MG63 (cell line): Measurements from ENCODE around the gene ADAMTSL2. TPM values are rescaled to one million over a fixed set of nuclear protein-coding genes. Genes with fewer than 3 reads are reported as not detected.

Source experiments
- DNase-seq: peaks from one replicate; pipeline ENCODE4 v3.0.0-alpha.2; 2020
- H3K27me3 ChIP-seq: fragments of 250-450 bp; sonication (Bioruptor Pico); 2 replicates; pipeline ENCODE4 v1.5.1; 2020; ENCODE audit warnings: mild to moderate bottlenecking, moderate library complexity
- H3K36me3 ChIP-seq: fragments of 250-450 bp; sonication (Bioruptor Pico); 2 replicates; pipeline ENCODE4 v1.5.1; 2020; ENCODE audit warnings: mild to moderate bottlenecking, moderate library complexity
- H3K4me3 ChIP-seq: fragments of 250-450 bp; sonication (Bioruptor Pico); 2 replicates; pipeline ENCODE4 v1.5.1; 2020; ENCODE audit warnings: mild to moderate bottlenecking, moderate library complexity
- H3K9me3 ChIP-seq: fragments of 250-450 bp; sonication (Bioruptor Pico); 2 replicates; pipeline ENCODE4 v1.5.1; 2020; ENCODE audit warnings: mild to moderate bottlenecking, moderate library complexity
- total RNA-seq: library from RNA; depleted of rRNA; stranded (reverse); fragments of >200 nt; shearing (Covaris generic); gene quantifications from 2 replicates; pipeline ENCODE4 v1.2.3, GENCODE V29; 2014; ENCODE audit warnings: low replicate concordance

ADAMTSL2 gene
- total RNA-seq, 1 experiment from 2014 or later, result 0.72 TPM

DNA sequence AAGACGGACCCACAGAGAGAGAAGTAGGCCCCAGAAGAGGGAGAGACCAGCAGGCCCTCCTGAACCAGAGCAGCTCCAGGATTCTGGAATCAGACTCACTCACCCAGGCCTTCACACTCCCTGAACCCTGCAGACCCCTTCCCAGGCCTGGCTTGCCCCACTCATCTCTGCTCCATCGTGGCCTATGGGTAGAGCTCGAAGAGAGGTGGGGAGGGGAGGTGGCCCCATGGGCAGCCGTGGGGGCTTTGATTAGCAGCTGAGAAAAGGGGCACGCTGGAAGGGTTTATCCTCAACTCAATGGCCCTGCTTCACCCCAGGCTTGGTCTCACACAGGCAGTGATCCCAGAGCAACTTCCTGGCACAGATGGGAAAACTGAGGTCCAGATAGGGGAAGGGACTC lies 10.4 kb upstream of the ADAMTSL2 start:
- DNase-seq, result no peak
- Histone ChIP-seq H3K27me3 (no peaks in the 10 kb centered on the region), H3K4me3 (no peak overlapping the region), H3K36me3 (no peaks in the 10 kb centered on the region), H3K9me3 (no peaks in the 10 kb centered on the region)

DNA sequence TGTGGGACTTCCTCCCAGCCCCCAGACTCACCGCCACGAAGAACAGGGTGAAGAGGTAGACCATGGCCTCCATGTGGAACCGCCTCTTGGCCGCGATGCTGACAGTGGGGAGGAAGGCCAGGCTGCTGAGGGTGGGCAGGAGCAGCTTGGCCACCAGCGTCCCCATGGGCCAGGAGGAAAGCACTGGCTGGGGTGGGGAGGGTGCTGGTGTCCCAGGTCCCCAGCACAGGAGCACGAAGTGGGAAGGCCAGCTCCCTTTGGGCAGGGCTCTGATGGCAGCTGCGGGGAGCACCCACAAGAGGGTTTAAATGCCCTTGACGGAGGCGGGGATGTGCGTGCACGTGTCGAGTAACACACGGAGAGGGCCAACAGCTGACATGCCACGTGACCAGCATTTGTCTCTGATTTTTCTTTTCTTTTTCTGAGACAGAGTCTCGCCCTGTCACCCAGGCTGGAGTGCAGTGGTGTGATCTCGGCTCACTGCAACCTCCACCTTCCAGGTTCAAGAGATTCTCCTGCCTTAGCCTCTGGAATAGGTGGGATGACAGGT lies 9.8 kb upstream of the ADAMTSL2 start, which contains the start of gene MYMK:
Gene MYMK, minus strand, starts transcription at position 281 of the 550 bp plus-strand sequence. Its CDS starts 115 bp downstream, at position 166.
- DNase-seq, result no peak
- Histone ChIP-seq H3K9me3 (no peaks in the 10 kb centered on the region), H3K36me3 (no peaks in the 10 kb centered on the region), H3K27me3 (no peaks in the 10 kb centered on the region), H3K4me3 (no peak within 1 kb of the TSS)

DNA sequence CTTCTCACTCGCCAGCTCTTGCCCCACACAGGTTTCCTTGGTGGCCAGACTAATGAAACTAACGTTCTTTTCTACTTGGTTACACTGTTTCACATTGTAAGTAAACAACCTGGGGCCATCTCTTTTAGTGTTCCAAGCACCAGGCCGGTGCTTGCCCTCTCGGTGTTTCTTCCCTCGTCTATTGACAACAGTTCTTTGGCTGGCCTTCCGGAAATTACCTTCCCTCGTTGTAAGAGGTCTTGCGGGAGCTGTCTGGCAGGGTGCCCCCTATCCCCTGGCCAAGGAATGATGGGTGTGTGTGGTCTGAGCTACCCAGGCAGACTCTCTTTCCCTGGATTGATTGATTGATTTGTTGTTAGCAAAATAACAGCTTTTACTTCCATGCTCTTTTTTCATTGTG lies 8.8 kb upstream of the ADAMTSL2 start:
- H3K27me3 ChIP-seq, result no peaks in the 10 kb centered on the region
- no peaks in the 10 kb centered on the region for H3K36me3 ChIP-seq
- no peak overlapping the region for H3K4me3 ChIP-seq
- no peaks in the 10 kb centered on the region for H3K9me3 ChIP-seq
- DNase-seq, result no peak

DNA sequence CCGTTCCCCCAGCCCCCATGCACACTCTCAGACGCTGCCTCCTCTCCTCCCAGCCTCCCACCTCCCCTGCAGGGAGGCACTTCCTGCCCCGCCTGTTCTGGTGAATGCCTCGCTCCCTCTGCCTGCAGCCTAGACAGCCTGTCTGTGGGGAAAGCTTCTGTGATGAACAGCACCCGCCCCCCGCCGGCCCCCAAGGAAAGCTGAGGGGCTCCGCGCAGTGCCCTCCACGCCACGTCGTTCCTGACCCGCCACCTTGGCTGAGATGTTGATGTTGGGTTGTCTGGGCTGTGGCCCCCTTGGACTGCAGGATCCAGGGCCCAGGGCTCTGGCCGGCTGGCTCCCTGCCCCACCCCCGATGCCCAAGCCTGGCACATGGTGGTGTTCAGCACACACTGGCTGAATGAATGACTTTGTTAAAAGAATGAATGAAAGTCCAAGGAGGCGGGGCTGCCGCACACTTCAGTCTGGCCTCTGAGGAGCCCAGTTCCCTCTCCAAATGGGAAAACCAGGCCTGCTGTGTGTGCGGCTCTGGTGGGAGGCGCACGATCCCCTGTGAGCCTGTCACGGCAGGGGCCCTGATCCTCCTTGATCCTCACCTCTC lies 7.7 kb upstream of the ADAMTSL2 start:
- H3K36me3 ChIP-seq, result no peaks in the 10 kb centered on the region
- H3K27me3 ChIP-seq, result no peaks in the 10 kb centered on the region
- no peaks in the 10 kb centered on the region for H3K9me3 ChIP-seq
- peak; percentile 44 for DNase-seq
- no peak overlapping the region for H3K4me3 ChIP-seq

DNA sequence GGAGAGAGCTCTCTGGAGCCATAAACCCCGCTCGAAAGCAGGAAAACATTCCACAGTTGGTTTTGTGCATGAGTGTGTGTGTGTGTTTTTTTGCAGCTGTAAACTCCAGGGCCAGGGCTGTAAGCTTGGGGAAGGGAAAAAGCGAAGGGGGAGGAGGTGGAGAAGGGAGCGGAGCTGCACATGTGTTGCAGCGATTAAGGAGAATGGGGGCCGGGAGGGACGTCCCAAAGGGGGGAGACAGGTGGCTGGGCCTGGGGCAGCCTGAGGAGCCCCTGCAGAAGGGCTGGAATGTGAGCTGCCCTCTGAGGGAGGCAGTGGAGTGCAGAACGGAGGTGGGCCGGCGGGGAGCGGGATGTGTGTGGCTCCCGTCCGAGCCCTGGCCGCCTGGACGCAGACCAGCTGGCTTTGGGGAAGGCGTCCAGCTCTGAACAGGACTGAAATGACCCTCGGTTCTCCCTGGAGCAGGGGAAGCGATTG lies 7.0 kb upstream of the ADAMTSL2 start:
- no peak for DNase-seq
- H3K9me3 ChIP-seq, result no peaks in the 10 kb centered on the region

DNA sequence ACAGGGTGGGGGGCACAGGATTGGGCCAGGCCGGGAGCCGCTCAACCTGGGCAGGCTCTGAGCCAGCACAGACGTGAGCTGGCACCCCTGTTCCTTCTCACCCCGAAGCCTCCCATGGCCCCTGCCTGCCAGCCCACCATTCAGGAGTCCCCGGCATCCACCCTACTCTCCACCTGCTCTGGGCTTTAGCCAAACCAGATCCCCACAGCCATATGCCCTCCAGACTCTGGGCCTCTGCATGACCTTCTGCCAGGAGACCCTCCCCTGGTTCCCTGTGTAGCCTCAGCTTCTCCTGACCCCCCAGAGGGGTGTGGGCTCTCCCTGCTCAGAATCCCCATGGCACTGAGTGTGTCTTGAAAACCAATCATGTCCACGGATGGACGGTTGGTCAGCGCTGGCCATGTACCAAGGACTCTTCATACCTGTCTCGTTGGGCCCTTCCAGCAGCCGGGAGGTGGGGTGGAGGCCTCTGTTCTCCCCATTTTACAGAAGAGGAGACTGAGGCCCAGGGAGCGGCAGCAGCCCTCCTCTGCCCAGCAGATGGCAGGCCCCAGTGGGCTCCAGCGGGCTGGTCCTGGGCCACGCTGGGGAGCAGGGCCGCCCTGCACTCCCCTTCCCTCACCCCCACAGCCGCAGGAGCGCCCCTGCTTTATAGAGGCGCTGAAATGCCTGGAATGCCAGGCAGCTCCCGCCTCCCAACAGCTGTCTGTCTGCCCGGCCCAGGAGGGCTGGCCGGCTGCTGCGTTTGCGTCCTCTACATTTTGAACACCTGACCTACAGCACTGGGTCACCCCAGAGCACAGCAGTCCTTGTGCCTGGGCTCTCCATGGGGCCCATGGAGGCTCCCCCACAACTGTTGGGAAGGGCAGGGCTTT lies 6.3 kb upstream of the ADAMTSL2 start:
- no peak overlapping the region for H3K4me3 ChIP-seq
- DNase-seq, result no peak
- no peaks in the 10 kb centered on the region for H3K9me3 ChIP-seq

More for the DNA sequence above, 7.0 kb upstream of the ADAMTSL2 start:
- no peaks in the 10 kb centered on the region for H3K27me3 ChIP-seq
- H3K36me3 ChIP-seq, result no peaks in the 10 kb centered on the region
- no peak overlapping the region for H3K4me3 ChIP-seq

DNA sequence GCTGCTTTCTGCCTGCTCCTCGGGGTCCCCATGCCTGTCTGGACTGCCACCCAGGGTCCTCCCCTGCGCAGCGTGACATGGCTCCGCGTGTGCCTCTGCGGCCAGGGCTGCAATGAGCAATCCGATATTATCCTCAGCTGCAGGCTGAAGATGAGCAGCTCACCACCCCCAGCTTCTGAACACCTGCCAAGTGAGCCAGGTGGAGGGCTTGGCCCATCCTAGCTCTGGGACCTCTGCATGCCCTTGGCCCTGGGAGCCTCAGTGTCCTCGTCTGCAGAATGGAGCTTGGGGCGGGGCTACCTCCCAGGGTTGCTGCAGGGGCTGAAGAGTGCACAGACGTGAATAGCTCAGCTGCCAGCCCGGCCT lies 5.6 kb upstream of the ADAMTSL2 start:
- no peaks in the 10 kb centered on the region for H3K36me3 ChIP-seq
- no peaks in the 10 kb centered on the region for H3K9me3 ChIP-seq
- DNase-seq, result no peak
- no peaks in the 10 kb centered on the region for H3K27me3 ChIP-seq
- H3K4me3 ChIP-seq, result no peak overlapping the region

More for the DNA sequence above, 6.3 kb upstream of the ADAMTSL2 start:
- Histone ChIP-seq H3K36me3 (no peaks in the 10 kb centered on the region), H3K27me3 (no peaks in the 10 kb centered on the region)

DNA sequence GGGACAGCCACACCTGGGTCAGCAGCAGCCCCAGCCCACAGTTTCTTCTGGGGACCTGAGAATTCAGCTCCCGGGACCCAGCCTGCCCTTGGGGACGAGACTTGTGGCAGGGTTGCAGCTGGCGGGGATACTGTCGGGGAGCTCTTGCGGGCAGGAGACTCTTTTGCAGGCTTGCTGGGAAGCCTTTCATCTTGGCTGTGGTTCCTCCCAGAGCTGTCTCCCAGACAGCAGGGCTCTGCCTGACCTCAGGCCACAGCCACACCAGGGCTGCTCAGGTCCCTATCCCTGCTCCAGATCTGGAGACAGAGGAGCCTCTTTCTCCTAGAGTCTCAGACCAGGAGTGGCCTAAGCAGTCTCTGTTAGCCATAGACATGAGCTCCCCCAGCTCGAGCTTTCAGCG lies 5.0 kb upstream of the ADAMTSL2 start:
- no peaks in the 10 kb centered on the region for H3K36me3 ChIP-seq
- no peak overlapping the region for H3K4me3 ChIP-seq
- no peak for DNase-seq
- no peaks in the 10 kb centered on the region for H3K27me3 ChIP-seq
- H3K9me3 ChIP-seq, result no peaks in the 10 kb centered on the region

DNA sequence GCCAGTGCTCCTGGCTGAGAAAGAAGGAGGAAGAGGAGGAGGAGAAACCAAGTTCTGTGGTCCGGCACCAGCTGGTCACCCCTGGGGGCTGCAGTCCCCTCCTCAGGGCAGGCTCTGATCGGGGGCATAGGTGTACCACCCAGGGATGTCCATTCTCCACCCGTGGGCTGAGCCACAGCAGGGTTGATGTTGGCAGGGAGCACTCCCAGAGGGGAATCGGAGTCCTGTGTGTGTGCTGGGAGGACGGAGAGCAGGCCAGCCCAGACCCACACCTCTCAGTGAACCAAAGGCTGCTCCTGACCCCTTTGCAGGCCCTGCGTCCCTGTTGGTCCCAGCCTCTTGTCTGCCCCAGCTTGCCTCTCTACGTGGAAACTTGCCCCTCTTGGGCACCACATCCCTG lies 4.6 kb upstream of the ADAMTSL2 start:
- Histone ChIP-seq H3K27me3 (no peaks in the 10 kb centered on the region), H3K36me3 (no peaks in the 10 kb centered on the region), H3K4me3 (no peak overlapping the region), H3K9me3 (no peaks in the 10 kb centered on the region)
- no peak for DNase-seq

DNA sequence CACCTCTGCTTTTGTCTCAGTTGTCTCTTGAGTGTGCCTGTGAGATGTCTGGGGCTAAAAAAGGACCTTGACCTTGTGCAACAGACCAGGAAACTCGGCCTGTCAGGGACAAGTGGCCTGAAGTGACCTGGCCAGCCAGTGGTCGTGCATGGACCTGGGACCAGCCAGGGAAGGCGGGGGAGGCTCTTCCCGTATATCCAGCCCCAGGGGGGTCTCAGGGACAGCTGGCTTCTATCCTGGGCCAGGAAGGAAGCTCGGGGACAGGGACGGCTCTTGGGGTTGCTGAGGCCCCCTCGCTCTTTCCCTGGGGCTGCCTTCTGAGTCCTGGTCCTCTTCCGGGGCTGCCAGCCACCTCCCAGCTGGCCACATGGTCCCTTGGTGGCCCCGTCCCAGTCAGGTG lies 3.2 kb upstream of the ADAMTSL2 start:
- H3K4me3 ChIP-seq, result no peak overlapping the region
- H3K9me3 ChIP-seq, result no peaks in the 10 kb centered on the region
- DNase-seq, result no peak
- no peaks in the 10 kb centered on the region for H3K27me3 ChIP-seq
- H3K36me3 ChIP-seq, result no peaks in the 10 kb centered on the region

DNA sequence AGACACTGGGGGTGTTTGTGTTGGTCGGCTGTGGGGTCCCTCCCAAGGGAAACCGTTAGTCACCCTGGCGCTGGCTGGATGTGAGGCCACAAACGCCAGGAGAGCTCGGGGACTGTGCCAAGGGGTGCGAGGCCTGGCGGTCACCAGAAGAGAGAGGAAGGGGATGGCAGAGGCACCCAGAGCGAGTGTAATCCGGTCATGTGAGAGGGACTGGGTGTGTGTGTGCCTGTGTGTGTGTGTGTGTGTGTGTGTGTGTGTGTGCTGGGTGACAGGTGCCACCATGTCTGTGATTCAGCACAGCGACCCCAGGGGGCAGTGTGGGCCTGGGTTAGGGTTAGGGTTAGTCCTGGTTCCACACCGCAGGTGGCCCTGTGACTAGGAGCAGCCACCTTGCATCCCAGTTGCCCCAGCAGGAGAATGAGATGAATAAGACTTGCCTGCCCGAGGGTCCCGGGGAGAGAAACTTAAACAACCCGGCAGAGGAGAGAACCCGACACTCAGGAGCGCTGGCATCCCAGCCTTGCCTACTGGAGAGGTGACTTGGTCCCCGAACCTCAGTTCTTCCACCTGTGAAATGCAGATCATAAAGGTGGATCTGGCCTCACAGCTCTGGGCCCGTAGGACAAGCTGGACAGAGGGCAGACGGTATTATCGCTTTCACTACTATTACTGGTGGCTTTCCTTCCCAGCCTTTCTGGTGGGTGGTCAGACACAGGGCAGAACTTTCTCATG lies 1.4 kb upstream of the ADAMTSL2 start:
- H3K9me3 ChIP-seq, result no peaks in the 10 kb centered on the region
- no peak overlapping the region for H3K4me3 ChIP-seq
- H3K27me3 ChIP-seq, result no peaks in the 10 kb centered on the region
- DNase-seq, result peak; percentile 62
- no peaks in the 10 kb centered on the region for H3K36me3 ChIP-seq

DNA sequence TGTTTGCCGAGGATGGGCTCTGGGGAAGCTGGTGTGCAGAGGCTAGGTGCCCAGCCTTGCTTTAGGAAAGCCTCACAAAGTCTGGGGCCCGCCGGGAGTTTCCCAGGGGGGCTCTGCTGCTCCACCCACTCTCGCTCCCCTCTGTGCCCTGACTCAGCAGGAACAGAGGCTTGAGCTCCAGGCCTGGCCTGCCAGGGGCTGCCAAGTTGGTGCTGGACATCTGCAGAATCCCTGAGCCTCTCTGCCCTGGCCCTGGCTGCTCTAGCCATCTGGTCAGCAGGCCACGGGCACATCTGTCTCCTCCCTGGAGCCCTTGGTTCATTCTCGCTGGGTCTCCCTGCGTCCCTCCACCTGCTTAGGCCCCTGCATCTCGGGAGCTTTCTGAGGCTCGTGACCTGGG lies 647 bp upstream of the ADAMTSL2 start:
- H3K27me3 ChIP-seq, result no peaks in the 10 kb centered on the region
- H3K36me3 ChIP-seq, result no peaks in the 10 kb centered on the region
- peak; percentile 29 for DNase-seq
- H3K9me3 ChIP-seq, result no peaks in the 10 kb centered on the region
- H3K4me3 ChIP-seq, result no peak overlapping the region

DNA sequence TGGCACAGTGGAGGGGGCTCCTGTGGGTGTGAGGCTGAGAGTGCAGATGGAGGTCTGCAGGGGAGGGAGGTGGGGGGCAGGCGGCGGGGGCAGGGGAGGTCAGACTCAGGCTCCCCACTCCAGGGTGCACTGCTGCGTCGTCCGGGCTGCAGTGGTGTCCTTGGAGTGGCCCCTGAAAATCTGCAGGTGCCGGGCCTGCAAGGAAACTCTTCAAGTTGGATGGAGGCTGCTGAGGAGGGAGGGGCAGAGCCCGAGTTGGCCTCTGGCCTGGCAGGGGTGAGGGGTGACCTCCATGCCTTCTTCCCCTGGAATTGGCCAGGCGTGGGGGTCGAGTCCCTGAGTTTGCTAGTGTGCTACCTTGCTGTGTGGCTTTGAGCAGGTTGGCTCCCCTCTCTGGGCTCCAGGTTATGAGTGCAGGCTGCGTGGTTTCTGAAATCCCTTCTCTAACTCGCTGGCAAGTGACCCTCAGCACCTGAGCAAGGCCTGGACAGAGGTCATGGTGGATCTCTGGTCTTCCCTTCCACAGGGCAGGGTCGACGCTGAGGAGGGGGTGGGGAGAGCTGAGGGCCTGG lies 888 bp downstream of the ADAMTSL2 start:
- no peaks in the 10 kb centered on the region for H3K36me3 ChIP-seq
- no peak for DNase-seq
- no peak overlapping the region for H3K4me3 ChIP-seq
- no peaks in the 10 kb centered on the region for H3K9me3 ChIP-seq
- no peaks in the 10 kb centered on the region for H3K27me3 ChIP-seq

DNA sequence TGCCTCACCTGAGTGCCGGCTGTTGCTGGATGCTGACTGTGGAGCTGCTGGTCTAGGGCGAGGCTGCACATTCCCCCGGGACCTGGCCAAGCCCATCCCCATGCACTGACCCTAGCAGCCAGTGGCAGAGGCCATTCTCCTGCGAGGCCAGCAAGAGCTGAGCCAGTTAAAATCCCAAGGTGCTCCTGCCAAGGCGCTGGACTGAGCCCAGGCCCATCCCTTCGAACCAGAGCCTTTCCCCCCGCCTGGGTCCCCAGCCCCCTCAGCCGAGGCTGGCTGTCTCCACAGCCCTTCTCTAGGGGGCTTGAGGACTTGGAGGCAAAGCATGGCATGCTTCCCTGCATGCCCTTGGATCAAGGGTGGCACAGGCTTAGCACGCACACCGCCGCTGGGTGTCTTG lies 1.6 kb downstream of the ADAMTSL2 start:
- Histone ChIP-seq H3K36me3 (no peaks in the 10 kb centered on the region), H3K4me3 (no peak overlapping the region), H3K27me3 (no peaks in the 10 kb centered on the region), H3K9me3 (no peaks in the 10 kb centered on the region)
- no peak for DNase-seq

DNA sequence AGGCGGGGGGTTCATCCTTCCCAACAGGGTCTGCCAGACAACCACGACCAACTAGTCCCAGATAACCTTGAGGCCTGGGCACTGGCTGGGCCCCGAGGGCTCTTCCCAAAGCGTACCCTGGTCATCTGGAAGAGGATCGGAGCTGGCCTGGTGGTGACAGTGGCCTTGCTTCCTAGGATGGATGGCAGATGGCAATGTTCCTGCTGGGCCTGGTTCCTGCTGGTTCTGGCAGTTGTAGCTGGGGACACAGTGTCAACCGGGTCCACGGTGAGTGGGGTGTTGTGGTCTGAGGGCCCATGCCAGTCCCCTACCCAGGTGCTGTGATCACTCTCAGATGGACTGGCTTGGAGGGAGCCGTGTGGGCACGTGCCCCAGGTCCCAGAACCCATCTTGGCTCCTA lies 2.0 kb downstream of the ADAMTSL2 start:
- DNase-seq, result no peak
- Histone ChIP-seq H3K9me3 (no peaks in the 10 kb centered on the region), H3K36me3 (no peaks in the 10 kb centered on the region), H3K4me3 (no peak overlapping the region), H3K27me3 (no peaks in the 10 kb centered on the region)

DNA sequence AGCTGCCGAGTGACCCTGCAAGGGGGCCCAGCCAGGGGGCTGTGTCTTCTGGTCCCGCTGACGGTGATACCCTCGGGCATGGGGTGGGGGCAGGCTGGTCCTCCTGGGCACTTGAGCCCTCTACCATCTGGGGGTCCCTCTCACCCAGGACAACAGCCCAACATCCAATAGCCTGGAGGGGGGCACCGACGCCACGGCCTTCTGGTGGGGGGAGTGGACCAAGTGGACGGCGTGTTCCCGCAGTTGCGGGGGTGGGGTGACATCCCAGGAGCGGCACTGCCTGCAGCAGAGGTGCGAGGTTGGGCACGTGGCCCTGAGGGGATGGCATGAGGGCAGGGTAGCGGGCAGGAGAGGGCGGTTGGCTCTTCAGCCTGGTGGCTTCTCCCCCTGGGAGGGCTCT lies 2.8 kb downstream of the ADAMTSL2 start:
- no peak for DNase-seq
- Histone ChIP-seq H3K27me3 (no peaks in the 10 kb centered on the region), H3K36me3 (no peaks in the 10 kb centered on the region), H3K9me3 (no peaks in the 10 kb centered on the region), H3K4me3 (no peak overlapping the region)

DNA sequence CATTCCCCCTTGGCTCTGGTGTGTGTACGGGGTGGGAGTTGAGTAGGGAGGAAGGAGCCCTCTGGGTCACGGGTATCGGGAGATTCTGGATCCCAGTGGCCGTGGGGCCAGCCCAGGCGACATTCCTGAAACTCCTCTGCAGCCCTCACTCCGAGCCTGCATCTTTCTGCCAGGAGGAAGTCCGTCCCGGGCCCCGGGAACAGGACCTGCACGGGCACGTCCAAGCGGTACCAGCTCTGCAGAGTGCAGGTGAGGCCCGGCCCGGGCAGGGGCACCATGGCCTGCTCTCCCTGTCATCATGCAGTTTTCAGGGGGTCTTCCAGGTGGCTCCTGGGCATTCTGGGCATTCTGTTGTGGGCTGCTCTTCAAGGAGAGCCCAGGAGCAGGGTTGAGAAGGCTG lies 3.7 kb downstream of the ADAMTSL2 start:
- no peak for DNase-seq
- Histone ChIP-seq H3K4me3 (no peak overlapping the region), H3K9me3 (no peaks in the 10 kb centered on the region), H3K27me3 (no peaks in the 10 kb centered on the region), H3K36me3 (no peaks in the 10 kb centered on the region)
